HepG2 (cell line): Measurements from ENCODE around the gene METTL15. TPM values are rescaled to one million over a fixed set of nuclear protein-coding genes. Genes with fewer than 3 reads are reported as not detected.

Experiments
- AGO2 ChIP-seq: fragments of 200-400 bp; formaldehyde crosslinking; optimal IDR thresholded peaks from 2 replicates; pipeline ENCODE3; 2017; ENCODE audit warnings: mild to moderate bottlenecking, low read depth, low read length, moderate library complexity
- CBX1 ChIP-seq: IDR thresholded peaks from one replicate; pipeline ENCODE4 v1.6.1; 2016; ENCODE audit warnings: antibody characterized with exemption, low read depth
- CHCHD3 ChIP-seq: sonication (generic); formaldehyde crosslinking; IDR thresholded peaks from 2 replicates; pipeline ENCODE4 v1.8.0; 2022; ENCODE audit warnings: mild to moderate bottlenecking, missing genetic modification reagents, moderate library complexity
- SNAI1 ChIP-seq: sonication (generic); formaldehyde crosslinking; IDR thresholded peaks from 2 replicates; pipeline ENCODE4 v1.5.0; 2020; ENCODE audit warnings: mild to moderate bottlenecking, missing genetic modification reagents, borderline replicate concordance
- TAF1 ChIP-seq: sonication (generic); formaldehyde crosslinking; IDR thresholded peaks from 2 replicates; pipeline ENCODE4 v1.4.0; 2020; ENCODE audit warnings: missing genetic modification reagents
- ZFP36 ChIP-seq: fragments of 150-350 bp; IDR thresholded peaks from 2 replicates; pipeline ENCODE4 v1.6.1; 2018; ENCODE audit warnings: borderline replicate concordance, low read length, low read depth; ENCODE audit not compliant: partially characterized antibody
- ZNF10 ChIP-seq: sonication (generic); formaldehyde crosslinking; IDR thresholded peaks from 2 replicates; pipeline ENCODE4 v1.4.0; 2020; ENCODE audit warnings: mild to moderate bottlenecking, low read depth, missing genetic modification reagents, borderline replicate concordance
- ZNF12 ChIP-seq: sonication (generic); formaldehyde crosslinking; IDR thresholded peaks from 2 replicates; pipeline ENCODE4 v1.5.0; 2020; ENCODE audit warnings: missing genetic modification reagents
- ZNF44 ChIP-seq: sonication (generic); formaldehyde crosslinking; IDR thresholded peaks from 2 replicates; pipeline ENCODE4 v1.5.1; 2020; ENCODE audit warnings: mild to moderate bottlenecking, missing genetic modification reagents
- ZNF496 ChIP-seq: sonication (generic); formaldehyde crosslinking; IDR thresholded peaks from 2 replicates; pipeline ENCODE4 v1.8.1; 2023; ENCODE audit warnings: mild to moderate bottlenecking, moderate library complexity, missing genetic modification reagents; ENCODE audit not compliant: insufficient replicate concordance
- ZNF550 ChIP-seq: sonication (generic); formaldehyde crosslinking; IDR thresholded peaks from 2 replicates; pipeline ENCODE4 v1.4.0; 2020; ENCODE audit warnings: mild to moderate bottlenecking, missing genetic modification reagents, borderline replicate concordance
- polyA plus RNA-seq, 8 experiments: library from polyadenylated mRNA; depleted of rRNA in 3 of 8; stranded (reverse) in 7 of 8; unstranded in 1 of 8; fragments of >200 nt; fragmentation: Illumina TruSeq in 4 of 8; extraction: Trizol in 4 of 8; gene quantifications; 2 replicates each; pipeline versions ENCODE4 v1.2.1 to v1.2.3, GENCODE V29; 2011 to 2016; ENCODE audit warnings: low read depth in 4 of 8, missing spikeins in 1 of 8, mixed read lengths in 1 of 8; ENCODE audit not compliant: insufficient read depth in 1 of 8
- total RNA-seq, 5 experiments: library from RNA; depleted of rRNA; stranded (reverse); fragments of >200 nt; fragmentation: Illumina TruSeq; extraction: Trizol; gene quantifications; 2 replicates each; pipeline ENCODE4 v1.2.3, GENCODE V29; 2016; ENCODE audit warnings: low read depth in 1 of 5
- TF ChIP-seq, protein P1 (sequence below): IDR thresholded peaks from 2 replicates; pipeline ENCODE4 v1.6.1; 2016; ENCODE audit warnings: low read depth, control low read depth
- TF ChIP-seq, protein P2 (sequence below): sonication (generic); formaldehyde crosslinking; IDR thresholded peaks from 2 replicates; pipeline ENCODE4 v1.4.0; 2020; ENCODE audit warnings: missing genetic modification reagents
- TF ChIP-seq, protein P3 (sequence below): sonication (generic); formaldehyde crosslinking; IDR thresholded peaks from 2 replicates; pipeline ENCODE4 v1.9.0; 2021; ENCODE audit warnings: missing genetic modification reagents, borderline replicate concordance
- TF ChIP-seq, protein P4 (sequence below): sonication (generic); formaldehyde crosslinking; IDR thresholded peaks from 2 replicates; pipeline ENCODE4 v1.4.0; 2020; ENCODE audit warnings: mild to moderate bottlenecking, missing genetic modification reagents
- TF ChIP-seq, protein P5 (sequence below): sonication (generic); formaldehyde crosslinking; IDR thresholded peaks from 2 replicates; pipeline ENCODE4 v1.4.0; 2020; ENCODE audit warnings: missing genetic modification reagents
- TF ChIP-seq, protein P6 (sequence below): sonication (generic); formaldehyde crosslinking; IDR thresholded peaks from 2 replicates; pipeline ENCODE4 v1.9.0; 2021; ENCODE audit warnings: mild to moderate bottlenecking, missing genetic modification reagents

Gene METTL15
- total and polyA plus RNA-seq, 2 of the 13 experiments (the other 11 are each of a cell fraction or from before 2014, with no cell fraction given): 6.5 to 14.0 TPM

DNA sequence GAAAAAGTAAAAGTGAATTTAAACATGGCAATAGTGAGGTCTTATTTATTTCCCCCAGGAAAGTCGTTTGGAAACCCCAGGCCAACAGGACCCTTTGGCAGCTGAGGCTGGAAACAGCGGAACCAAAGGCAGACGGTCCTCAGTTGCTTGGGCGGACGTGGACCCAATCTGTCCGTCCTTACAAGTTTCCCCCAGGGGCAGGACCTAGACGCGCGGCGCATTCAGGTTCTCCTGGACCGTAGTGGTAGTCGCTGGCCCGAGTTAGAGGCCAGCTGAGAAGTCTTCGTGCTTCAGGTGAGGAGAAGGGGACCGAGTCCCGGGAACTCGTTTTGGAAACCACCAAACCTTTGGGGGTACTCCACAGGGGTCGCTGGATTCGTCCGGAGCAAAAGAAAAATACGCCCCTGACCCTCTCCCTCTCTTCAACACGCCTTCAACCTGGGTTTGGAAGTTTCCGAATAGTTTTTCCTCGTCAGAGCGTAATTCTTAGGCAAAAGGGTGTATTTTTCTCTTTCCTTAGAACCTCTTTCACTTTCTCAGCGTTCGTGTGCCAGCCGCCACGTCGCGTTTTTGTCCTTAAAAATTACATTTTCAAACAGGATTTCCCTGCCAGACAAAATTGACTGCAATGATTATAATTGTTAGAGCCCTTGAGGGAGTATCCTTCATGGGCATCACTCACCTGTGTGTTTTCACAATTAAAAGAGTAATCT lies 2.1 kb downstream of the METTL15 start (continued):
- TF ChIP-seq, protein P1, sequence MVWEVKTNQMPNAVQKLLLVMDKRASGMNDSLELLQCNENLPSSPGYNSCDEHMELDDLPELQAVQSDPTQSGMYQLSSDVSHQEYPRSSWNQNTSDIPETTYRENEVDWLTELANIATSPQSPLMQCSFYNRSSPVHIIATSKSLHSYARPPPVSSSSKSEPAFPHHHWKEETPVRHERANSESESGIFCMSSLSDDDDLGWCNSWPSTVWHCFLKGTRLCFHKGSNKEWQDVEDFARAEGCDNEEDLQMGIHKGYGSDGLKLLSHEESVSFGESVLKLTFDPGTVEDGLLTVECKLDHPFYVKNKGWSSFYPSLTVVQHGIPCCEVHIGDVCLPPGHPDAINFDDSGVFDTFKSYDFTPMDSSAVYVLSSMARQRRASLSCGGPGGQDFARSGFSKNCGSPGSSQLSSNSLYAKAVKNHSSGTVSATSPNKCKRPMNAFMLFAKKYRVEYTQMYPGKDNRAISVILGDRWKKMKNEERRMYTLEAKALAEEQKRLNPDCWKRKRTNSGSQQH (CRISPR knock-in tag): peak; percentile 99
- TF ChIP-seq SNAI1 (CRISPR knock-in tag) (no peak; the same call in 1 of the 2 replicates), AGO2 (no peak), ZNF44 (no peak; the same call in 1 of the 2 replicates), CHCHD3 (CRISPR knock-in tag) (0 out of 2 replicates have a peak, but pooled peaks have one; percentile 30), ZNF496 (CRISPR knock-in tag) (no peak), ZFP36 (no peak), TAF1 (peak; percentile 91), ZNF10 (no peak), CBX1 (peak; percentile 100), ZNF12 (CRISPR knock-in tag) (peak; percentile 85; the same call in 1 of the 2 replicates), ZNF550 (CRISPR knock-in tag) (no peak)
- TF ChIP-seq, protein P2, sequence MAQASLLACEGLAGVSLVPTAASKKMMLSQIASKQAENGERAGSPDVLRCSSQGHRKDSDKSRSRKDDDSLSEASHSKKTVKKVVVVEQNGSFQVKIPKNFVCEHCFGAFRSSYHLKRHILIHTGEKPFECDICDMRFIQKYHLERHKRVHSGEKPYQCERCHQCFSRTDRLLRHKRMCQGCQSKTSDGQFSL: peak; percentile 86
- TF ChIP-seq, protein P3, sequence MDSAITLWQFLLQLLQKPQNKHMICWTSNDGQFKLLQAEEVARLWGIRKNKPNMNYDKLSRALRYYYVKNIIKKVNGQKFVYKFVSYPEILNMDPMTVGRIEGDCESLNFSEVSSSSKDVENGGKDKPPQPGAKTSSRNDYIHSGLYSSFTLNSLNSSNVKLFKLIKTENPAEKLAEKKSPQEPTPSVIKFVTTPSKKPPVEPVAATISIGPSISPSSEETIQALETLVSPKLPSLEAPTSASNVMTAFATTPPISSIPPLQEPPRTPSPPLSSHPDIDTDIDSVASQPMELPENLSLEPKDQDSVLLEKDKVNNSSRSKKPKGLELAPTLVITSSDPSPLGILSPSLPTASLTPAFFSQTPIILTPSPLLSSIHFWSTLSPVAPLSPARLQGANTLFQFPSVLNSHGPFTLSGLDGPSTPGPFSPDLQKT (CRISPR knock-in tag): no peak
- TF ChIP-seq, protein P4, sequence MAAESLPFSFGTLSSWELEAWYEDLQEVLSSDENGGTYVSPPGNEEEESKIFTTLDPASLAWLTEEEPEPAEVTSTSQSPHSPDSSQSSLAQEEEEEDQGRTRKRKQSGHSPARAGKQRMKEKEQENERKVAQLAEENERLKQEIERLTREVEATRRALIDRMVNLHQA: no peak
- TF ChIP-seq, protein P5, sequence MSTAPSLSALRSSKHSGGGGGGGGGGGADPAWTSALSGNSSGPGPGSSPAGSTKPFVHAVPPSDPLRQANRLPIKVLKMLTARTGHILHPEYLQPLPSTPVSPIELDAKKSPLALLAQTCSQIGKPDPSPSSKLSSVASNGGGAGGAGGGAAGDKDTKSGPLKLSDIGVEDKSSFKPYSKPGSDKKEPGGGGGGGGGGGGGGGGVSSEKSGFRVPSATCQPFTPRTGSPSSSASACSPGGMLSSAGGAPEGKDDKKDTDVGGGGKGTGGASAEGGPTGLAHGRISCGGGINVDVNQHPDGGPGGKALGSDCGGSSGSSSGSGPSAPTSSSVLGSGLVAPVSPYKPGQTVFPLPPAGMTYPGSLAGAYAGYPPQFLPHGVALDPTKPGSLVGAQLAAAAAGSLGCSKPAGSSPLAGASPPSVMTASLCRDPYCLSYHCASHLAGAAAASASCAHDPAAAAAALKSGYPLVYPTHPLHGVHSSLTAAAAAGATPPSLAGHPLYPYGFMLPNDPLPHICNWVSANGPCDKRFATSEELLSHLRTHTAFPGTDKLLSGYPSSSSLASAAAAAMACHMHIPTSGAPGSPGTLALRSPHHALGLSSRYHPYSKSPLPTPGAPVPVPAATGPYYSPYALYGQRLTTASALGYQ: peak; percentile 77
- TF ChIP-seq, protein P6, sequence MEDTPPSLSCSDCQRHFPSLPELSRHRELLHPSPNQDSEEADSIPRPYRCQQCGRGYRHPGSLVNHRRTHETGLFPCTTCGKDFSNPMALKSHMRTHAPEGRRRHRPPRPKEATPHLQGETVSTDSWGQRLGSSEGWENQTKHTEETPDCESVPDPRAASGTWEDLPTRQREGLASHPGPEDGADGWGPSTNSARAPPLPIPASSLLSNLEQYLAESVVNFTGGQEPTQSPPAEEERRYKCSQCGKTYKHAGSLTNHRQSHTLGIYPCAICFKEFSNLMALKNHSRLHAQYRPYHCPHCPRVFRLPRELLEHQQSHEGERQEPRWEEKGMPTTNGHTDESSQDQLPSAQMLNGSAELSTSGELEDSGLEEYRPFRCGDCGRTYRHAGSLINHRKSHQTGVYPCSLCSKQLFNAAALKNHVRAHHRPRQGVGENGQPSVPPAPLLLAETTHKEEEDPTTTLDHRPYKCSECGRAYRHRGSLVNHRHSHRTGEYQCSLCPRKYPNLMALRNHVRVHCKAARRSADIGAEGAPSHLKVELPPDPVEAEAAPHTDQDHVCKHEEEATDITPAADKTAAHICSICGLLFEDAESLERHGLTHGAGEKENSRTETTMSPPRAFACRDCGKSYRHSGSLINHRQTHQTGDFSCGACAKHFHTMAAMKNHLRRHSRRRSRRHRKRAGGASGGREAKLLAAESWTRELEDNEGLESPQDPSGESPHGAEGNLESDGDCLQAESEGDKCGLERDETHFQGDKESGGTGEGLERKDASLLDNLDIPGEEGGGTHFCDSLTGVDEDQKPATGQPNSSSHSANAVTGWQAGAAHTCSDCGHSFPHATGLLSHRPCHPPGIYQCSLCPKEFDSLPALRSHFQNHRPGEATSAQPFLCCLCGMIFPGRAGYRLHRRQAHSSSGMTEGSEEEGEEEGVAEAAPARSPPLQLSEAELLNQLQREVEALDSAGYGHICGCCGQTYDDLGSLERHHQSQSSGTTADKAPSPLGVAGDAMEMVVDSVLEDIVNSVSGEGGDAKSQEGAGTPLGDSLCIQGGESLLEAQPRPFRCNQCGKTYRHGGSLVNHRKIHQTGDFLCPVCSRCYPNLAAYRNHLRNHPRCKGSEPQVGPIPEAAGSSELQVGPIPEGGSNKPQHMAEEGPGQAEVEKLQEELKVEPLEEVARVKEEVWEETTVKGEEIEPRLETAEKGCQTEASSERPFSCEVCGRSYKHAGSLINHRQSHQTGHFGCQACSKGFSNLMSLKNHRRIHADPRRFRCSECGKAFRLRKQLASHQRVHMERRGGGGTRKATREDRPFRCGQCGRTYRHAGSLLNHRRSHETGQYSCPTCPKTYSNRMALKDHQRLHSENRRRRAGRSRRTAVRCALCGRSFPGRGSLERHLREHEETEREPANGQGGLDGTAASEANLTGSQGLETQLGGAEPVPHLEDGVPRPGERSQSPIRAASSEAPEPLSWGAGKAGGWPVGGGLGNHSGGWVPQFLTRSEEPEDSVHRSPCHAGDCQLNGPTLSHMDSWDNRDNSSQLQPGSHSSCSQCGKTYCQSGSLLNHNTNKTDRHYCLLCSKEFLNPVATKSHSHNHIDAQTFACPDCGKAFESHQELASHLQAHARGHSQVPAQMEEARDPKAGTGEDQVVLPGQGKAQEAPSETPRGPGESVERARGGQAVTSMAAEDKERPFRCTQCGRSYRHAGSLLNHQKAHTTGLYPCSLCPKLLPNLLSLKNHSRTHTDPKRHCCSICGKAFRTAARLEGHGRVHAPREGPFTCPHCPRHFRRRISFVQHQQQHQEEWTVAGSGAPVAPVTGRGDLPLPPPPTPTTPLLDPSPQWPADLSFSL: no peak
